ENCODE measurements around the gene BAZ2B. TPM values are rescaled to one million over a fixed set of nuclear protein-coding genes. Genes with fewer than 3 reads are reported as not detected.

The BAZ2B gene
- total and polyA plus RNA-seq, 2 of the 13 experiments (the other 11 are each of a cell fraction or from before 2014, with no cell fraction given): 14.0 to 15.1 TPM

DNA sequence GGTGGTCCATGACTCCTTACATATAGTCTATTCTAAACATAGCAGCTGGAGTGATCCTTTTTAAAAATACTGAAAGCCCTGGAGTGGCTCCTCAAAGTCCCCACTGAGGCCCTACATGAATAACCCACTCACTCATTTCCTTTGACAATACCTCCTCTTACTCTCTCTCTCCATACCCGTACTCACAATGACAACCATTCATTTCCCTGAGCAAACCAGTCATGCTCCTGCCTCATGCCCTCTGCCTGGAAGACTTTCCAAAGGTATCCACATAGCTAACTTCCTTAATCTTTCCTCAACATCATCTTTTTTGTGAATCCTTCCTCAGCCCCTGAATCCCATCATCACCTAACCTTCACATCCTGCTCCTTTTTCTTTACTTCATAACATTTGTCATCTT lies 102.6 kb downstream of the BAZ2B start:
- in situ Hi-C loops (cut with HindIII; ENCODE audit: extremely low pct_ligation_motif_present, low pct_unique_long_range_greater_than_20kb): no loop called here
- Histone ChIP-seq H2AFZ (ENCODE audit: low read length) (no peak overlapping the region), H3K4me2 (ENCODE audit: low read depth, low read length) (no peak overlapping the region), H3K9ac (ENCODE audit: insufficient read depth, low read depth, low read length) (no peak overlapping the region), H3K79me2 (ENCODE audit: insufficient read depth, low read length) (no peaks in the 10 kb centered on the region), H4K20me1 (ENCODE audit: insufficient read depth, low read length) (no peaks in the 10 kb centered on the region), H3K4me3 (replicated peaks in 1 of 3; ENCODE audit: insufficient read depth in 1 of 3, low read depth in 2 of 3, low read length in 3 of 3) (no peak overlapping the region), H3K27me3 (ENCODE audit: control insufficient read depth in 1 of 2, insufficient read depth in 2 of 2, low read length in 2 of 2) (no peaks in the 10 kb centered on the region), H3K36me3 (replicated peaks in 1 of 2; ENCODE audit: control insufficient read depth in 1 of 2, insufficient read depth in 2 of 2, low read length in 2 of 2) (no peaks in the 10 kb centered on the region), H3K4me1 (ENCODE audit: insufficient read depth, low read length) (peaks cover 7% of the 10 kb centered on the region), H3K27ac (ENCODE audit: extremely low read length, insufficient read depth, low read length) (no peak overlapping the region), H3K9me3 (ENCODE audit: low read length) (no peaks in the 10 kb centered on the region)
- no peak for DNase-seq (ENCODE audit: low spot score)
- BruUV-seq (replicated peaks): no TSS peak
- FAIRE-seq: no peak
- ChIA-PET POLR2A (no interaction called here), CTCF (ENCODE audit: low intra/inter-chr PET ratio, low total read pairs) (no interaction called here)
- WGBS (ENCODE audit: low lambda C conversion rate): 86% methylated on average over 1 of the region's 1 CpG
- intact Hi-C loops (cut with micrococcal nuclease; ENCODE audit: unreplicated experiment): no loop called here
- TF ChIP-seq KLF11 (CRISPR knock-in tag; IDR thresholded peaks at IDR 0.05) (no peak), RBFOX2 (IDR thresholded peaks at IDR 0.05; ENCODE audit: low read depth, low read length) (no peak), IKZF1 (IDR thresholded peaks at IDR 0.05) (no peak), ZNF331 (CRISPR knock-in tag; IDR thresholded peaks at IDR 0.05) (no peak), TGIF2 (CRISPR knock-in tag; IDR thresholded peaks at IDR 0.05) (no peak), BCLAF1 (IDR thresholded peaks at IDR 0.05) (no peak), ZFX (CRISPR knock-in tag; IDR thresholded peaks at IDR 0.05; ENCODE audit: low read depth) (no peak), HES4 (CRISPR knock-in tag; IDR thresholded peaks at IDR 0.05; ENCODE audit: borderline replicate concordance) (no peak), ZNF260 (CRISPR knock-in tag; IDR thresholded peaks at IDR 0.05; ENCODE audit: borderline replicate concordance, low read depth) (no peak), ZGPAT (CRISPR knock-in tag; IDR thresholded peaks at IDR 0.05) (no peak), ZNF883 (CRISPR knock-in tag; IDR thresholded peaks at IDR 0.05; ENCODE audit: not compliant biosample characterization) (no peak), ZNF740 (CRISPR knock-in tag; IDR thresholded peaks at IDR 0.05) (no peak), HNRNPK (IDR thresholded peaks at IDR 0.05; ENCODE audit: low read depth, low read length, poor library complexity, severe bottlenecking) (no peak)
- TF ChIP-seq, protein P1, sequence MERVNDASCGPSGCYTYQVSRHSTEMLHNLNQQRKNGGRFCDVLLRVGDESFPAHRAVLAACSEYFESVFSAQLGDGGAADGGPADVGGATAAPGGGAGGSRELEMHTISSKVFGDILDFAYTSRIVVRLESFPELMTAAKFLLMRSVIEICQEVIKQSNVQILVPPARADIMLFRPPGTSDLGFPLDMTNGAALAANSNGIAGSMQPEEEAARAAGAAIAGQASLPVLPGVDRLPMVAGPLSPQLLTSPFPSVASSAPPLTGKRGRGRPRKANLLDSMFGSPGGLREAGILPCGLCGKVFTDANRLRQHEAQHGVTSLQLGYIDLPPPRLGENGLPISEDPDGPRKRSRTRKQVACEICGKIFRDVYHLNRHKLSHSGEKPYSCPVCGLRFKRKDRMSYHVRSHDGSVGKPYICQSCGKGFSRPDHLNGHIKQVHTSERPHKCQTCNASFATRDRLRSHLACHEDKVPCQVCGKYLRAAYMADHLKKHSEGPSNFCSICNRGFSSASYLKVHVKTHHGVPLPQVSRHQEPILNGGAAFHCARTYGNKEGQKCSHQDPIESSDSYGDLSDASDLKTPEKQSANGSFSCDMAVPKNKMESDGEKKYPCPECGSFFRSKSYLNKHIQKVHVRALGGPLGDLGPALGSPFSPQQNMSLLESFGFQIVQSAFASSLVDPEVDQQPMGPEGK (CRISPR knock-in tag; IDR thresholded peaks at IDR 0.05): no peak
- no peak for ATAC-seq
